ENCODE data around the gene ARSB. TPM values are rescaled to one million over a fixed set of nuclear protein-coding genes. Genes with fewer than 3 reads are reported as not detected.

Gene ARSB
- total and polyA plus RNA-seq, 10 of the 15 experiments (the other 5 are each of a cell fraction or from before 2014, with no cell fraction given) = 1.2 to 8.2 (median 6.1) TPM

DNA sequence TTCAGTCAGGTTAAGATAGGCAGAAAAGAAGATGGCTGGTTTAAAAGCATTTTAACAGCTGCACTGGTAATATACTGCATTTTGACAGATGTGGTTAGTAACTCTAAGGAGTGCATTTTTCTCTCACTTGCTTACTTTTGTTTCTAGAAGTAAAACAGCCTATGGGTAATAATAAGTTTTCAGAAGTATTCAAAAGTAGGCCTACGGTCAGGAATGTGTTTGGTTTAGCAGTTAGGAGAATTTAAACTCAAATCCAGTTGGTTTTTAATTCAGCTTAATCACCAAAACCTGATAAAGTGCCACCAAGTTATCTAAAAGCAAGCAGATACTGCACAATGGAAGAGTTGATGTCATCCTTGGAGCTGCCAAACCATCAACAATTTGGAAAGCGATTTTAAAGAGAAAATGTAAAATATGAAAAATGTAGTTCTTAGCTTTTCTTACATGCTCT, 160.3 kb downstream of the ARSB start:
- no peak overlapping the region for H3K4me3 ChIP-seq
- intact Hi-C loops (cut with micrococcal nuclease; ENCODE audit: unreplicated experiment) (no loop called here), in situ Hi-C loops (cut with MboI) (no loop called here)
- ChIA-PET SMC1A (ENCODE audit: uncharacterized antibody, unreplicated experiment) (interaction anchor here (0.7 to 1.6 kb wide), 14 partner anchors 10 to 177 kb away, joined by 3 to 7 read pairs (median 4); no protein-coding TSS in a partner anchor), RAD21 (ENCODE audit: unreplicated experiment) (interaction anchor here (0.7 to 1.2 kb wide), 5 partner anchors 67 to 269 kb away, joined by 3 to 5 read pairs (median 3); no protein-coding TSS in a partner anchor), POLR2A (no interaction called here), CTCF (interaction anchor here (0.9 to 2.5 kb wide), 10 partner anchors 11 to 288 kb away, joined by 3 to 6 read pairs (median 4); no protein-coding TSS in a partner anchor)
- no peaks in the 10 kb centered on the region; the same call in 2 of the 3 replicates for H3K9me3 ChIP-seq (replicated peaks; ENCODE audit: control insufficient read depth, insufficient read depth, low read length)
- ATAC-seq (no peak), DNase-seq (ENCODE audit: low read depth, low spot score) (no peak), FAIRE-seq (no peak)
- H3K9ac ChIP-seq (ENCODE audit: control insufficient read depth, insufficient read depth, low read length) = no peak overlapping the region
- no peaks in the 10 kb centered on the region for H3K36me3 ChIP-seq (ENCODE audit: control insufficient read depth in 2 of 2, insufficient read depth in 2 of 2, low read length in 1 of 2)
- TF ChIP-seq, protein P1, sequence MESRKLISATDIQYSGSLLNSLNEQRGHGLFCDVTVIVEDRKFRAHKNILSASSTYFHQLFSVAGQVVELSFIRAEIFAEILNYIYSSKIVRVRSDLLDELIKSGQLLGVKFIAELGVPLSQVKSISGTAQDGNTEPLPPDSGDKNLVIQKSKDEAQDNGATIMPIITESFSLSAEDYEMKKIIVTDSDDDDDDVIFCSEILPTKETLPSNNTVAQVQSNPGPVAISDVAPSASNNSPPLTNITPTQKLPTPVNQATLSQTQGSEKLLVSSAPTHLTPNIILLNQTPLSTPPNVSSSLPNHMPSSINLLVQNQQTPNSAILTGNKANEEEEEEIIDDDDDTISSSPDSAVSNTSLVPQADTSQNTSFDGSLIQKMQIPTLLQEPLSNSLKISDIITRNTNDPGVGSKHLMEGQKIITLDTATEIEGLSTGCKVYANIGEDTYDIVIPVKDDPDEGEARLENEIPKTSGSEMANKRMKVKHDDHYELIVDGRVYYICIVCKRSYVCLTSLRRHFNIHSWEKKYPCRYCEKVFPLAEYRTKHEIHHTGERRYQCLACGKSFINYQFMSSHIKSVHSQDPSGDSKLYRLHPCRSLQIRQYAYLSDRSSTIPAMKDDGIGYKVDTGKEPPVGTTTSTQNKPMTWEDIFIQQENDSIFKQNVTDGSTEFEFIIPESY (IDR thresholded peaks at IDR 0.05) = no peak
- TF ChIP-seq CBFB (IDR thresholded peaks at IDR 0.05; ENCODE audit: low read depth) (no peak), SIN3A (IDR thresholded peaks at IDR 0.05; ENCODE audit: low read depth, low read length) (no peak), STAT3 (IDR thresholded peaks at IDR 0.05; ENCODE audit: low read depth, low read length) (no peak), TAF1 (IDR thresholded peaks at IDR 0.05; ENCODE audit: borderline replicate concordance, low read depth, low read length) (no peak), KDM1A (IDR thresholded peaks at IDR 0.05; ENCODE audit: borderline replicate concordance) (no peak), POU2F2 (IDR thresholded peaks at IDR 0.05; ENCODE audit: borderline replicate concordance, low read depth, low read length) (no peak)
- TF ChIP-seq, protein P2, sequence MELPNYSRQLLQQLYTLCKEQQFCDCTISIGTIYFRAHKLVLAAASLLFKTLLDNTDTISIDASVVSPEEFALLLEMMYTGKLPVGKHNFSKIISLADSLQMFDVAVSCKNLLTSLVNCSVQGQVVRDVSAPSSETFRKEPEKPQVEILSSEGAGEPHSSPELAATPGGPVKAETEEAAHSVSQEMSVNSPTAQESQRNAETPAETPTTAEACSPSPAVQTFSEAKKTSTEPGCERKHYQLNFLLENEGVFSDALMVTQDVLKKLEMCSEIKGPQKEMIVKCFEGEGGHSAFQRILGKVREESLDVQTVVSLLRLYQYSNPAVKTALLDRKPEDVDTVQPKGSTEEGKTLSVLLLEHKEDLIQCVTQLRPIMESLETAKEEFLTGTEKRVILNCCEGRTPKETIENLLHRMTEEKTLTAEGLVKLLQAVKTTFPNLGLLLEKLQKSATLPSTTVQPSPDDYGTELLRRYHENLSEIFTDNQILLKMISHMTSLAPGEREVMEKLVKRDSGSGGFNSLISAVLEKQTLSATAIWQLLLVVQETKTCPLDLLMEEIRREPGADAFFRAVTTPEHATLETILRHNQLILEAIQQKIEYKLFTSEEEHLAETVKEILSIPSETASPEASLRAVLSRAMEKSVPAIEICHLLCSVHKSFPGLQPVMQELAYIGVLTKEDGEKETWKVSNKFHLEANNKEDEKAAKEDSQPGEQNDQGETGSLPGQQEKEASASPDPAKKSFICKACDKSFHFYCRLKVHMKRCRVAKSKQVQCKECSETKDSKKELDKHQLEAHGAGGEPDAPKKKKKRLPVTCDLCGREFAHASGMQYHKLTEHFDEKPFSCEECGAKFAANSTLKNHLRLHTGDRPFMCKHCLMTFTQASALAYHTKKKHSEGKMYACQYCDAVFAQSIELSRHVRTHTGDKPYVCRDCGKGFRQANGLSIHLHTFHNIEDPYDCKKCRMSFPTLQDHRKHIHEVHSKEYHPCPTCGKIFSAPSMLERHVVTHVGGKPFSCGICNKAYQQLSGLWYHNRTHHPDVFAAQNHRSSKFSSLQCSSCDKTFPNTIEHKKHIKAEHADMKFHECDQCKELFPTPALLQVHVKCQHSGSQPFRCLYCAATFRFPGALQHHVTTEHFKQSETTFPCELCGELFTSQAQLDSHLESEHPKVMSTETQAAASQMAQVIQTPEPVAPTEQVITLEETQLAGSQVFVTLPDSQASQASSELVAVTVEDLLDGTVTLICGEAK (IDR thresholded peaks at IDR 0.05; ENCODE audit: borderline replicate concordance) = no peak
- TF ChIP-seq, protein P3, sequence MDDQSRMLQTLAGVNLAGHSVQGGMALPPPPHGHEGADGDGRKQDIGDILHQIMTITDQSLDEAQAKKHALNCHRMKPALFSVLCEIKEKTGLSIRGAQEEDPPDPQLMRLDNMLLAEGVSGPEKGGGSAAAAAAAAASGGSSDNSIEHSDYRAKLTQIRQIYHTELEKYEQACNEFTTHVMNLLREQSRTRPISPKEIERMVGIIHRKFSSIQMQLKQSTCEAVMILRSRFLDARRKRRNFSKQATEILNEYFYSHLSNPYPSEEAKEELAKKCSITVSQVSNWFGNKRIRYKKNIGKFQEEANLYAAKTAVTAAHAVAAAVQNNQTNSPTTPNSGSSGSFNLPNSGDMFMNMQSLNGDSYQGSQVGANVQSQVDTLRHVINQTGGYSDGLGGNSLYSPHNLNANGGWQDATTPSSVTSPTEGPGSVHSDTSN (IDR thresholded peaks at IDR 0.05; ENCODE audit: insufficient replicate concordance, low read depth, low read length) = no peak
- H3K27me3 ChIP-seq (replicated peaks in 1 of 2; ENCODE audit: control insufficient read depth in 2 of 2, insufficient read depth in 2 of 2, low read length in 1 of 2) = no peaks in the 10 kb centered on the region
- WGBS (ENCODE audit: insufficient coverage, insufficient replicate concordance, low lambda C conversion rate, missing lambda C conversion rate) = 75% methylated on average over 2 of the region's 2 CpGs
- H3K27ac ChIP-seq (ENCODE audit: control insufficient read depth, insufficient read depth) = no peak overlapping the region
- no TSS peak for BruUV-seq (replicated peaks)
- no peak overlapping the region for H3K4me2 ChIP-seq (ENCODE audit: control insufficient read depth, insufficient read depth)
- no peaks in the 10 kb centered on the region for H4K20me1 ChIP-seq (ENCODE audit: control insufficient read depth, insufficient read depth)
- H3K4me1 ChIP-seq (ENCODE audit: control insufficient read depth, insufficient read depth, low read length) = peaks cover 10% of the 10 kb centered on the region
- H3K79me2 ChIP-seq (ENCODE audit: control insufficient read depth, insufficient read depth, low read length) = no peaks in the 10 kb centered on the region
- H2AFZ ChIP-seq (ENCODE audit: control insufficient read depth, low read depth, low read length) = no peak overlapping the region

All from GM12878 (cell line).